ENCODE data around the gene KAZN.
"Not testable (repeated sequence)": the region's sequence is repeated elsewhere in the genome, so short reads cannot be mapped to it uniquely, and the experiment has no call there.

KAZN gene

DNA sequence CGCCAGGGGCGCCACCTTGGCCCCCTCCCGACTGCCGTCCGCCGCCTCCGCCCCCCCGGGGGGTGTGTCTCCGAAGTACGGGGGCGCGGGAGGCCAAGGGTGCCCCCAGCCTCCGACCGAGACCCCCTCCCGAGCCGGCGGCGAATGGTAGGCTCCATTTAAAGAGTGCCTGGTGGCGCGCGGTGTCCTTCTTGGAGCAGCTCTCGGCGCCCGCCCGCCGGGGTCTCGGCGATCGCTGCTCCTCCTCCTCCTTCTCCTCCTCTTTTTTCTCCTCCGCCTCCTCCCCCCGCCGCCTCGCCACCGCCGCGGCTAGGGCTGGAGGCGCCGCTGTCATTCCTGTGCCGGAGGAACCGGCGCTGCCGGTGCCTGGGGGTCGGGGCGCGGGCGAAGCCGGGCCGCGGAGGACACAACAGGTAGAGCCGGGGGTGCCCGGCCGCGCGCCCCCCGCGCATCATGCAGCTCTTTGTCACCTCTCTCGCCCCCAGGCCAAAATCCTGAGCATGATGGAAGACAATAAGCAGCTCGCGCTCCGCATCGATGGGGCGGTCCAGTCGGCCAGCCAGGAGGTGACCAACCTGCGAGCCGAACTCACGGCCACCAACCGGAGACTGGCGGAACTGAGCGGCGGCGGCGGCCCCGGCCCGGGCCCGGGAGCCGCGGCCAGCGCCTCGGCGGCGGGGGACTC lies at the start of gene KAZN:
Gene KAZN, plus strand, starts transcription at position 188 of the 685 bp plus-strand sequence.
- no peak for DNase-seq (ENCODE audit: low read depth)

- no peak for DNase-seq (ENCODE audit: low read depth)
Measured at GRCh38 chr1:14549897-14550620, 48.4 kb upstream of the KAZN start.

DNA sequence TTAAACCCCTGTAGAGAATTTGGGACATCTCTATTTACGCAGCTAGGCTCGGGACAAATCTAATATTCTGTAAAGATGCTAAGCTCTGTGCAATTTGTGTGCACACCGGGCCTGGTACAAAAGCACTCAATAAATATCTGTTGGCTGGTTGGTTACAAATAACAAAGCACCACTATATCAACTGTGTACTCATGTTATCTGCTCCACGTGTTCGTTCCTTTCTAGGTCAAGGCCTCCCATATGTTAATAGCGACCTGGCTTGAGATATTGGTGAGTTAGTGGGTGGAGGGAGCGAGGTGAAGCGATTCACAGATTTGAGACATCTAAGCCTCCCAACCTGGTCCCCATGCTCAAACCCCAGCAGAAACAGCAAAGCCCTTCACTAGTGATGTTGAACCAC lies 47.1 kb upstream of the KAZN start:
- no peak for DNase-seq (ENCODE audit: low read depth)

GRCh38 chr1:14552246-14552965 lies 46.1 kb upstream of the KAZN start:
- no peak for DNase-seq (ENCODE audit: low read depth)

DNA sequence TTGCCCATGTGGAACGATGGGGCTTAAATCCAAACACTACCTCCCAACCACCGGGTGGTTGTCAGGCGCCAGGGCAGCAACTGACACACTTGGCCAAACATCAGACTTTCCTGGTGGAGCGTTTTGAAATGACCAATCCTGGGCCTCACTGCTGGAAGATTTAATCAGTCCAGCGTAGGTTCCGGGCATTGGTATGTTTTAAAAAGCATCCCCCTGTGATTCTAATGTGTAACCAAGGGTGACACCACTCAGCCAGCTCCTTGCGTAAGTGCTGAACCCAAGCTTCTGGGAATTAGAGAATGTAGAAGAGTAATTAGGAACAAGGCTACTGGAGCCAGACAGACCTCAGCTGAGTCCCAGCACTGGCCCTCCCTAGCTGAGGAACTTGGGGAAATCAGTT lies 44.8 kb upstream of the KAZN start:
- DNase-seq (ENCODE audit: low read depth), result no peak

GRCh38 chr1:14555091-14555490 lies 43.4 kb upstream of the KAZN start:
- DNase-seq (ENCODE audit: low read depth), result no peak

GRCh38 chr1:14561014-14561693 lies 37.3 kb upstream of the KAZN start:
- no peak for DNase-seq (ENCODE audit: low read depth)

DNA sequence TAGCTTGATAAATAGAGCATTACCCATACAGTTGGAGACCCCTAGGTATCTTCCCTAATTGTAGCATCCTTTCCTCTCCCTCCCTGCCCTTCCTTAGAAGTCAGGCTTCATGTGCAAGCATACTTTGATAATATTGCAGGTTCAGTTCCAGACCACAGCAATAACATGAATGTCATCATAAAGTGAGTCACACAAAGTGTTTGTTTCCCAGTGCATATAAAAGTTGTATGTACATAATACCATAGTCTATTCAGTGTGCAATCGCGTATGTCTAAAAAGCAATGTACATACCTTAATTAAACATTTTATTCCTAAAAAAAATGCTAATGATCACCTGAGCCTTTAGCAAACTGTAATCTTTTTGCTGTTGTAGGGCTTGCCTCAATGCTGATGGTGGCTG lies 33.4 kb upstream of the KAZN start:
- no peak for DNase-seq (ENCODE audit: low read depth)

DNA sequence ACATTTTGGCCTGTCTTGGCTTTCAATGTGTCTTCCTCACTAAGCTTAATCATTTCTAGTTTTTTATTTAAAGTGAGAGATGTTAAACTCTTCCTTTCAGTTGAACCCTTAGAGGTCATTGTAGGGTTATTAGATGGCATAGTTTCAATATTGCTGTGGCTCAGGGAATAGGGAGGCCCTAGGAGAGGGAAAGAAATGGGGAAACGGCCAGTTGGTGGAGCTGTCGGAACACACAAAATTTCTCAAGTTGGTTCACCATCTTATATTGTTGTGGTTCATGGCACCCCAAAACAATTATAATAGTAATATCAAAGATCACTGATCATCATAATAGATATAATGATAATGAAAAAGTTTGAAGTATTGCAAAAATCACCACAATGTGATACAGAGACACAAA lies 31.4 kb upstream of the KAZN start:
- no peak for DNase-seq (ENCODE audit: low read depth)

DNA sequence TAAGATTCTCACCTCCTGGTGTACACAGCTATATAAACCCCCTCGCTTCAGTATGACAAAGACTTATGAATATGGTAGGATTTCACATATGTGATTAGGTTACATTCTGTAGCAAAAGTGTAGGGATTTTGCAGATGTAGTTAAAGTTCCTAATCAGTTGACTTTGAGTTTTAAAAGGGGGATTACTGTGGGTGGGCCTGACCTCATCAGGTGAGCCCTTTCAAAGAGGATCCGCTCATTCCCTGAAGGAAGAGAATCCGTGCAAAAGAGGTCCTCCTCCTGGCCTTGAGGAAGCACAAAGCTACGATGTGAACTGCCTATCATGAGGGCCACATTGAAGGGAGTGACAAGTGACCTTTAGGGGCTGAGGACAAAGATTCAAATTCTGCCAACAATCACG lies 30.6 kb upstream of the KAZN start:
- DNase-seq (ENCODE audit: low read depth), result no peak

GRCh38 chr1:14568716-14569355 lies 29.6 kb upstream of the KAZN start:
- no peak for DNase-seq (ENCODE audit: low read depth)

DNA sequence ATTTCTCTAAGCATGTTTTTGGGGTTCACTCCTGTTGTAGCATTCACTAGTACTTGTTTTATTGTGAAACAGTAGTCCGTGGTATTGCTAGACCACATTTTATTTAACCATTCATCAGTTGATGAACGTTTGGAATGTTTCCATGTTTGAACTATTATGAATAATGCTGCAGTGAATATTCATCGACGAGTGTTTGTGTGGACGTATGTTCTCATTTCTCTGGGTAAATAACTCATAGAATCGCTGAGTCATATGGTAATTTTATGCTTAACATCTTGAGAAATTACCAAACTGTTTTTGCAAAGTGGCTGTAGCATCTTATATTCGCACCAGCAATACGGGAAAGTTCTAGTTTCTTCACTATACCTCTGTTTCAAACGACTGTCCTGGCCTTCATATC lies 28.0 kb upstream of the KAZN start:
- no peak for DNase-seq (ENCODE audit: low read depth)

- DNase-seq (ENCODE audit: low read depth), result no peak
Measured at GRCh38 chr1:14571810-14572767, 26.4 kb upstream of the KAZN start.

- no peak for DNase-seq (ENCODE audit: low read depth)
Measured at GRCh38 chr1:14572861-14573260, 25.6 kb upstream of the KAZN start.

GRCh38 chr1:14576155-14576554 lies 22.3 kb upstream of the KAZN start:
- DNase-seq (ENCODE audit: low read depth), result no peak

GRCh38 chr1:14577261-14577660 lies 21.2 kb upstream of the KAZN start:
- DNase-seq (ENCODE audit: low read depth), result no peak

DNA sequence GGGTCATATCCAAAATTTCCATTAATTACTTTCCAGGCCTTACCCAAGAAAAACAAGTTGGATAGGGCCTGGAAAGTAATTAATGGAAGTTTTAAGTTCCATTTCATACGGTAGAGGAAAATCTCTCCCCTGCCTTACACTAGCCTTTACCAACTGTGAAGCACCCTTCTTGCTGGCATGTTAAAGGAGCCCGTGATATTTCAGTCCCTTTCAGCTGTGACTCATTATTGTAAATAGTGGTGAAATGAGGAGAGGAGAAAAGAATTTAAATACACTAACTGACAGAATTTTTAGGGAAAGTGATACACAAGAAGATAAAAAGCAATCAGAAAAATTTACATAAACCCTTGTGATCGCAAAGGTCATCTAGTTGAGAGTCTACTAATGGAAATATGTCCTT lies 20.3 kb upstream of the KAZN start:
- no peak for DNase-seq (ENCODE audit: low read depth)

DNA sequence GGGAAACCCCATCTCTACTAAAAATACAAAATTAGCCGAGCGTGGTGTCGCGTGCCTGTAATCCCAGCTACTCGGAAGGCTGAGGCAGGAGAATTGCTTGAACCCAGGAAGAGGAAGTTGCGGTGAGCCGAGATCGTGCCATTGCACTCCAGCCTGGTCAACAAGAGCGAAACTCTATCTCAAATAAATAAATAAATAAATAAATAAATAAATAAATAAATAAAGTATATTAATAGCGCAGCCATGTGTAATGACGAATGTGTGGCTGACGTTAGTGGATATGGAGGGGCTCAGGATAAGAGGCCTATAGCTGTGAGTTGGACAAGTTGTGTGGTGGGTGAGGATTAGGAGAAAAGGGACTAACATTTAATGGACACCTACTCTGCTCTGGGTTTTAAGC lies 18.2 kb upstream of the KAZN start:
- DNase-seq (ENCODE audit: low read depth), result not testable (repeated sequence)

DNA sequence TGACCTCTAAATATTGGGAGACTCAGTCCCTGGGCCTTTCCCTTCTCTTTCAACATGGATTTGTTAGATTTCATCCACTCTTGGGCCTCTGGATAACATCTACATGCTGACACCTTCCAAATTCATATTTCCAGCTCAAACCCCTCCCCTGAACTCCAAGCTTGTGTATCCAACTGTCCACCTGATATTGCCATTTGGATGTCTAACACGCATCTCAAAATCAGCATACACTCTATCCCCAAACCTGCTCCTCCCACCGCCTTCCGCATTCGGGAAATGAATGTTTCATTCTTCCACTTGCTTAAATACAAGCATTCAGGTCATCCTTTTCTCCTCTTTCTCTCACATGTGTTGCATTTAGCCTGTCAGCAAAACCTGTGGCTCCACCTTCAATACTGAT lies 17.5 kb upstream of the KAZN start:
- DNase-seq (ENCODE audit: low read depth), result no peak

DNA sequence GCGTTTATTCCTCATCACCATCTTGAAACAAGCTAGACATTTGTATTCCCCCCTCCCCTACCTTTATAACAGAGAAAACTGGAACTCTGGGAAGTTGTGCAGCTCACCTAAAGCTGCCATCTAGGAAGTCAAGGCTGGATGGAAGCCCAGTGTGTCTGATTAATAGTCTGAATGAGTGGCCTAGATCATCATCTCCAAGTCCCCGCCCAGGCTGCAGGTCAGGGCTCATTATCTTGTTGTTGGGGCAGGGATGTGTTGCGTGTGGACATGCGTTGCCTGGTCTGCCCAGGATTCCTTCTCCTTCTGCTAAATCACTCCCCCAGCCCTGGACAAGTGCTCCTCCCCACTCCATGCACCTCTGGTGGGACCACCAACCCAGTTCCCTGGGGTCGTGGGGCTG lies 14.7 kb upstream of the KAZN start:
- DNase-seq (ENCODE audit: low read depth), result no peak

DNA sequence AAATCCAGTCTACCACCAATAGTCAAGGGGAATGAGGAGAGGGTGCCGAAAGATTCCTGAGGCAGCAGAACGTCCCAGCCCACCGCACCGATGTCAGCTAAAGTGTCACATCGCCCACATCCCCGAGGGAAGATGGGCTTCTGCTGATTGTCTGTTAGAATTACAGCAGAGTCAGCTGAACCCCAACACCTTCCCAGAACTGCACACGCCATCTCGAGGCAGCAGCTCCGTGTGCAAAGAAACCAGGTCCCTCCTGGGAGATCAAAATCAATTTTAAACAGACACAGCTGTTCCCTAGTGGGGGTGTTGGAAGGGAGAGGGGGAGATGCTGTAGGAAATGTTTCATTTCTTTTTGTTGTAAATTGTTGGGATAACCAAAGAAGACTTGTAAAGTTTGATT lies 12.8 kb upstream of the KAZN start:
- DNase-seq (ENCODE audit: low read depth), result no peak

All from stimulated activated CD8-positive, alpha-beta memory T cell treated with anti-CD3 and anti-CD28 coated beads, Interleukin-7, amount 100 ng/mL, for 24 hours (primary cell).